ENCODE measurements around the gene CTDSPL2.
"Not testable (repeated sequence)": the region's sequence is repeated elsewhere in the genome, so short reads cannot be mapped to it uniquely, and the experiment has no call there.

Gene CTDSPL2

DNA sequence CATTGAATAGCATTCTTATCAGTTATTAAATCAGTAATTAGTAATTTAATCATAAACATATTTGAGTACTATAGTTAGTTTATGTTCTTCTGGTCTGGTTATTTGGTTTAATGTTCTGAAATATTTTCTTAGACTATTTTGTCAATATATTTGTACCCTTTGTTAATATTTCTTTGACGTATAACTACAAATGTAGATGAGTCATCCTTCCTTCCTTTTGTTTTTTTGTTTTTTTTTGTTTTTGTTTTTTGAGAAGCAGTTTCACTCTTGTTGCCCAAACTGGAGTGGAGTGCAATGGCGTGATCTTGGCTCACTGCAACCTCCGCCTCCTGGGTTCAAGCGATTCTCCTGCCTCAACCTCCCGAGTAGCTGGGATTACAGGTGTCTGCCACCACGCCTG is 92.1 kb downstream of the CTDSPL2 start:
- no peaks in the 10 kb centered on the region for H3K27me3 ChIP-seq

DNA sequence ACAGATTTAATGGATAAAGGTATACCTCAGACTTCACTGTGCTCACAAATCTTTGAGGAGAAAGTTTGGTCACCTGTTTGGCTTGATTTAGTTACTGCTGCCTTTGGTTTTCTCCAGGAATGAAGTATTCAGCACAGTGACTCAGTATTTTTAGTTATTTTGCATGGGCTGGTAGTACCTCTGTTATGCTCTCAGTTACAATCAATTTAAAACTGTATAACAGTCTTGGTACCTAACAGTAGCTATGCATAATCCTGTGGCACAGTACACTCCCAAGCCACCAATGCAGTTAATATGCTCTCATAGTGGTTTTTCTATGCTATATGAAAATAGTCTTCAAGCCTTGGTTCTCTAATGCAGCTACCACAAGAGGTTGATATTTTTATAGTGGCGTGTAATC is 97.6 kb downstream of the CTDSPL2 start:
- peaks cover 38% of the 10 kb centered on the region for H3K36me3 ChIP-seq
- TF ChIP-seq, protein P1, sequence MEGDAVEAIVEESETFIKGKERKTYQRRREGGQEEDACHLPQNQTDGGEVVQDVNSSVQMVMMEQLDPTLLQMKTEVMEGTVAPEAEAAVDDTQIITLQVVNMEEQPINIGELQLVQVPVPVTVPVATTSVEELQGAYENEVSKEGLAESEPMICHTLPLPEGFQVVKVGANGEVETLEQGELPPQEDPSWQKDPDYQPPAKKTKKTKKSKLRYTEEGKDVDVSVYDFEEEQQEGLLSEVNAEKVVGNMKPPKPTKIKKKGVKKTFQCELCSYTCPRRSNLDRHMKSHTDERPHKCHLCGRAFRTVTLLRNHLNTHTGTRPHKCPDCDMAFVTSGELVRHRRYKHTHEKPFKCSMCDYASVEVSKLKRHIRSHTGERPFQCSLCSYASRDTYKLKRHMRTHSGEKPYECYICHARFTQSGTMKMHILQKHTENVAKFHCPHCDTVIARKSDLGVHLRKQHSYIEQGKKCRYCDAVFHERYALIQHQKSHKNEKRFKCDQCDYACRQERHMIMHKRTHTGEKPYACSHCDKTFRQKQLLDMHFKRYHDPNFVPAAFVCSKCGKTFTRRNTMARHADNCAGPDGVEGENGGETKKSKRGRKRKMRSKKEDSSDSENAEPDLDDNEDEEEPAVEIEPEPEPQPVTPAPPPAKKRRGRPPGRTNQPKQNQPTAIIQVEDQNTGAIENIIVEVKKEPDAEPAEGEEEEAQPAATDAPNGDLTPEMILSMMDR (IDR thresholded peaks at IDR 0.05; ENCODE audit: low read depth, low read length): no peak
- H3K4me3 ChIP-seq (ENCODE audit: low read depth, low read length): no peak overlapping the region
- DNase-seq: no peak
- H3K27me3 ChIP-seq: no peaks in the 10 kb centered on the region
- H3K4me1 ChIP-seq: no peaks in the 10 kb centered on the region
- no peaks in the 10 kb centered on the region for H3K9me3 ChIP-seq

More for the DNA sequence above, 92.1 kb downstream of the CTDSPL2 start:
- no peak overlapping the region for H3K4me3 ChIP-seq (ENCODE audit: low read depth, low read length)
- H3K4me1 ChIP-seq: no peaks in the 10 kb centered on the region
- TF ChIP-seq, protein P1 (IDR thresholded peaks at IDR 0.05; ENCODE audit: low read depth, low read length): no peak
- no peak for DNase-seq
- no peaks in the 10 kb centered on the region for H3K9me3 ChIP-seq
- peaks cover 51% of the 10 kb centered on the region for H3K36me3 ChIP-seq

DNA sequence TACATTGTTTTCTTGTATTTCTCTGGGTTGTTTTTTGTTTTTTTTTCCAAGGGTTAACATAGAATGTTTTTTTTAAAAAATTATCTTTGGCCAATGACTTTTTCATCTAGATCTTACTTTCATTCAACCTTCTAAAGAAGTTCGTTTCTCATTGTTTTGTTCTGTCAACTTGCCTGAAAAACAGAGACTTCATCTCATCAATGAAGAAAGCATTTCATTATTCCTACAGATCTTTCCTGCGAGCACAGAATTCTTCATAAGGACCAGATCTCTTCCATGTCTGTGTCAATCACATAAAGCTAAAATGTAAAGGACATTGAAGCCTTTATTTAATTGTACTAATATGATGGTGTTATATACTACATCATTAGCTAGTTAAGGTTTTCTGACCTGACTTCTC is 99.8 kb downstream of the CTDSPL2 start:
- TF ChIP-seq, protein P1 (IDR thresholded peaks at IDR 0.05; ENCODE audit: low read depth, low read length): no peak
- Histone ChIP-seq H3K9me3 (no peaks in the 10 kb centered on the region), H3K36me3 (peaks cover 23% of the 10 kb centered on the region)

DNA sequence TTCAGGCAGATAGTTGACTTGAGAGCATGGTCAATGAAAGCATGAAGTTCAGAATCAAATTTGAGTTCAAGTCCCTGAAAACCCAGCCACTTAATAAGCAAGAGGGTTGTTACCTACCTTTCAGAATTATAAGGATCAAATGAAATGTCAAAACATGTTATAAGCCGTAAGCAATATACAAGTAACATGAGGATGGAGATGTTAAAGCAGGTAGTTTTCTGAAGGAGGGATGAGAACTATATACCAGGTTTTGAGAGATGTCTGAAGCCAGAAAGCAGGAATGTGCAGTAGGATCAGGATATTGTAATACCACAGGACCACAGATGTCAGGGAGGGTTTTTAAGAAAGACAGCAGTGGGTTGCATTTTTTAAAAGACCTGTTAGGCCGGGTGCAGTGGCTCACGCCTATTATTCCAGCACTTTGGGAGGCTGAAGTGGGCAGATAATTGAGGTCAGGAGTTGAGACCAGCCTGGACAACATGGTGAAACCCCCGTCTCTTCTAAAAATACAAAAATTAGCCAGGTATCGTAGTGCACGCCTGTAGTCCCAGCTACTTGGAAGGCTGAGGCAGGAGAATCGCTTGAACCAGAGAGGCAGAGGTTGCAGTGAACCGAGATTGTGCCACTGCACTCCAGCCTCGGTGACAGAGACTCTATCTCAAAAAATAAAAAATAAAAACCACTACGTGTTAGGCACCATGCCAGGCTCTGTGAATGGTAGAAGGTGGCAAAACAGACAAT is 102.6 kb downstream of the CTDSPL2 start:
- Histone ChIP-seq H3K9me3 (no peaks in the 10 kb centered on the region), H3K36me3 (peaks cover 8% of the 10 kb centered on the region), H3K27me3 (no peaks in the 10 kb centered on the region), H3K4me1 (no peaks in the 10 kb centered on the region; the same call in 1 of the 2 replicates), H3K4me3 (ENCODE audit: low read depth, low read length) (no peak overlapping the region)
- DNase-seq: no peak
- TF ChIP-seq, protein P1 (IDR thresholded peaks at IDR 0.05; ENCODE audit: low read depth, low read length): no peak

More for the DNA sequence above, 99.8 kb downstream of the CTDSPL2 start:
- Histone ChIP-seq H3K4me1 (no peaks in the 10 kb centered on the region; the same call in 1 of the 2 replicates), H3K27me3 (no peaks in the 10 kb centered on the region), H3K4me3 (ENCODE audit: low read depth, low read length) (no peak overlapping the region)
- DNase-seq: no peak

DNA sequence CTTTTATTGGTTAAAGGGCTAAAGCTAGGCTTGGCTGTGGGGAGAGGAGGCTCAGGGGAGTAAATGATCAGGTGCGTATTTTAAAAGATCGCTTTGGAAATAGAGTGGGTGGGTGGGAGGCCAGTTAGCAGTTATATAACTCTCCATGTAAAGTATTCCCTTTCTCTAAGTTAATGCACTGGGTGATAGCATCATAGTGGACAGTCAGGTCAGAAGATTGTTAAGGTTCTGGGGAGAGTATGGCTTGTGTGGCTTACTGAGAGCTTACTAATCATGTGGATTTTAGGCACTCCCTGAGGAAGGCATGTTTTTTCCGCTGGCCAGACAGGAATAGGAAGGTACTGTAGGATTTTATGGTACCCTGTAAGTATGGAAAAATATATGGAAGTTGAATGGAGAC is 103.2 kb downstream of the CTDSPL2 start:
- Histone ChIP-seq H3K27me3 (no peaks in the 10 kb centered on the region), H3K4me1 (peaks cover under 1% of the 10 kb centered on the region; the same call in 1 of the 2 replicates), H3K4me3 (ENCODE audit: low read depth, low read length) (no peak overlapping the region), H3K36me3 (peaks cover 4% of the 10 kb centered on the region), H3K9me3 (no peaks in the 10 kb centered on the region)
- no peak for DNase-seq
- TF ChIP-seq, protein P1 (IDR thresholded peaks at IDR 0.05; ENCODE audit: low read depth, low read length): no peak

DNA sequence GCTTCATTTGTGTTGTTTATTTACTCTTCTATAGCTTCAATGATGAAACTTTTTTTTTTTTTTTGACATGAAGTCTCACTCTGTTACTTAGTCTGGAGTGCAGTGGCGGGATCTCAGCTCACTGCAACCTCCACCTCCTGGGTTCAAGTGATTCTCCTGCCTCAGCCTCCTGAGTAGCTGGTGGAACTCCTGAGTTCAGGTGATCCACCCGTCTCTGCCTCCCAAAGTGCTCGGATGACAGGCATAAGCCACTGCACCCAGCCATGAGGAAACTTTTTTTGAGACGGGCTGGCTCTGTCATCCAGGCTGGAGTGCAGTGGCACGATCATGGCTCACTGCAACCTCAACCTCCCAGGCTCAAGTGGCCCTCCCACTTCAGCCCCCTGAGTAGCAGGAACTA is 104.8 kb downstream of the CTDSPL2 start:
- not testable (repeated sequence) for H3K9me3 ChIP-seq; H3K4me1 ChIP-seq; H3K4me3 ChIP-seq (ENCODE audit: low read depth, low read length); H3K36me3 ChIP-seq; DNase-seq; H3K27me3 ChIP-seq
